Thyroid gland (tissue), 4 donors: ENCODE results near the gene WDR73.

Experiments
- POLR2A ChIP-seq, 2 donors: fragments of 450-650 bp; IDR thresholded peaks; one replicate each; pipeline ENCODE4 v1.6.1; 2017; ENCODE audit warnings: antibody characterized with exemption in 2 of 2, mild to moderate bottlenecking in 2 of 2, moderate library complexity in 1 of 2
- TF ChIP-seq, protein P1 (sequence below), 6 experiments: fragments of 200-600 bp in 3 of 6; fragments of 450-650 bp in 3 of 6; sonication (generic) in 3 of 6; IDR thresholded peaks; one replicate each; pipeline ENCODE4 v1.5.1; 2016 to 2019; ENCODE audit warnings: antibody characterized with exemption in 6 of 6, mild to moderate bottlenecking in 2 of 6, inconsistent platforms in 1 of 6, moderate library complexity in 1 of 6

DNA sequence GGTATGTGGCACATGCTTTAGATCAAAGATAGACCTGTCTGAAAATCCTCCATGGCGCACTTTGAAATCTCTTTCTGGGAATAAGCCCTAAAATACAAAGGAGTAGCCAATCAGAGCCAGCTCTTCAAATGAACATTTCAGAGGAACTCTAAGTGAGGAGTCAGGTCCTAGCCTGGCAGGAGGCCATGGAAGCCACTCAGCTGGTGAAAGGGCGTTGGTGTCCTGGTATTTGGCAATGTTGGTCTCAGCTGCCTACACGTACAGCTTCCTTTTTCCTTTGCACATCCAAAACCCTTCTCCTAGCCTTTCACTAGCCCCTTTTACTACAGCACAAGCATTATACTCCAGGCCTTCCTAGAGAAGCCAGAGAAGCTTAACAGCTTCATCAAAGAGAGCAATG, 5.5 kb downstream of the WDR73 start:
- TF ChIP-seq, protein P1, sequence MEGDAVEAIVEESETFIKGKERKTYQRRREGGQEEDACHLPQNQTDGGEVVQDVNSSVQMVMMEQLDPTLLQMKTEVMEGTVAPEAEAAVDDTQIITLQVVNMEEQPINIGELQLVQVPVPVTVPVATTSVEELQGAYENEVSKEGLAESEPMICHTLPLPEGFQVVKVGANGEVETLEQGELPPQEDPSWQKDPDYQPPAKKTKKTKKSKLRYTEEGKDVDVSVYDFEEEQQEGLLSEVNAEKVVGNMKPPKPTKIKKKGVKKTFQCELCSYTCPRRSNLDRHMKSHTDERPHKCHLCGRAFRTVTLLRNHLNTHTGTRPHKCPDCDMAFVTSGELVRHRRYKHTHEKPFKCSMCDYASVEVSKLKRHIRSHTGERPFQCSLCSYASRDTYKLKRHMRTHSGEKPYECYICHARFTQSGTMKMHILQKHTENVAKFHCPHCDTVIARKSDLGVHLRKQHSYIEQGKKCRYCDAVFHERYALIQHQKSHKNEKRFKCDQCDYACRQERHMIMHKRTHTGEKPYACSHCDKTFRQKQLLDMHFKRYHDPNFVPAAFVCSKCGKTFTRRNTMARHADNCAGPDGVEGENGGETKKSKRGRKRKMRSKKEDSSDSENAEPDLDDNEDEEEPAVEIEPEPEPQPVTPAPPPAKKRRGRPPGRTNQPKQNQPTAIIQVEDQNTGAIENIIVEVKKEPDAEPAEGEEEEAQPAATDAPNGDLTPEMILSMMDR (IDR thresholded peaks at IDR 0.05), result no peak
- no peak for TF ChIP-seq POLR2A (IDR thresholded peaks at IDR 0.05)
